Measurements from ENCODE around the gene WNT7A.

The WNT7A gene

DNA sequence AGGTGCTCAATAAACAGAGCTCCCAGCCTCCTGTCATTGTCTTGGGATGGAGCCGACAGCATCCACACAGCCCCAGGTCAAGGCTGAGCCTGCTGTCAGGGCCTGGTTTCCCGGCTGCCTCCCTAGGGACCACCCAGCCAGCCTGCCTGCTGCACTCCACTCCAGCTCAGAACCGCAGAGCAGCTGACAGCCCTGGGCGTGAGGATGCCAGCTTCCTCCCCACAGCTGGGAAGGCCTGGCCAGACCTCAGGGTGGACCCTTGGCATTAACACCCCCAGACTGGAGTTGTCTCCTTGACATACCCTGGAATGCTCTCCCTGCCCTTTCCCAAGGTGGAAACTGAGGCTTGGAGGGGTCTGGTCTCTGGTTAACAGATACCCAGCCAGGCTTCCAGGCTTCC, 112.0 kb downstream of the WNT7A start:
- no peak for DNase-seq

GRCh38 chr3:13767030-13767429, 112.8 kb downstream of the WNT7A start:
- no peak for DNase-seq

Data from SIG-M5 (cell line).